GM18526 (cell line): ENCODE measurements around the gene ATP2B2.

Experiments
- POLR2A ChIP-seq: IDR thresholded peaks from 3 replicates; pipeline ENCODE4 v1.6.1; 2011; ENCODE audit not compliant: insufficient read length; ENCODE audit errors: extremely low read depth

Gene ATP2B2

DNA sequence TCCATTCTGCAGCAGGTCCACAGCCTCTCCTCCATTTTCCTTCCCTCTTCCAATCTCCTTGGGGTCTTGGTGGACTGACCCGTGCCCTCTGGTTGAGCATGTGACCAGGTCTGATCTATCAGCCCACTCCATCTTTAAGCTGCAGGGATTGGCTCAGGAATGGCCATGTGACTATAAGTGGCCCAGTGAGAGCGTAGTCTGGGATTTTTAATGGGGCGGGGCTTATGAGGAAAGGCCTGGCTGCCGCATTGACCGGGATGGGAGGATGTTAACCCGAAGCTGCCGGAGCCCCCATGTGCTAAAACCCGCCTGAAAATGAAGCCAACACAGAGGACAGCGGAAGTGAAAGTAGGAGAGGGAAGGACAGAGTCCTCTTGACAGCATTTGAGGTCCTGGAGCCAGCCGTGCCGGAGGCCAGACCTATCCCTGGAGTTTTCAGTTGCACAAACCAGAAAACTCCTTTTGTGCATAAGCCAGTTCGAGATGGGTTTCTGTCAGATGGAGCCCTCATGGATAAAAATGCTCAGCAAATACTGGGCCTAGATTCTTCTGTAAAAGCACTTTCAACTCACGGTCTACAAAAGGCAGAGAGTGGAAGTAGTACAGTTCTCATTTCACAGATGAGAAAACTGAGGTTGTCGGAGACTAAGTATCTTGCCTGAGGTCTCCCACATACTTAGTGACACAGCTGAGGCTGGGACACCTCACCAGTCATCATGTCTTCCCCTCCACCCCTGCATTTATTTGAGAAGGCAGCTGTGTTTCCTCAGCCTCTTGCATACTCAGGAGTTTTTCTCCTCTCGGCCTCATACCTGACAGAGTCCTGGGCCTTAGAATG is 61.9 kb downstream of the ATP2B2 start:
- TF ChIP-seq POLR2A: no peak

DNA sequence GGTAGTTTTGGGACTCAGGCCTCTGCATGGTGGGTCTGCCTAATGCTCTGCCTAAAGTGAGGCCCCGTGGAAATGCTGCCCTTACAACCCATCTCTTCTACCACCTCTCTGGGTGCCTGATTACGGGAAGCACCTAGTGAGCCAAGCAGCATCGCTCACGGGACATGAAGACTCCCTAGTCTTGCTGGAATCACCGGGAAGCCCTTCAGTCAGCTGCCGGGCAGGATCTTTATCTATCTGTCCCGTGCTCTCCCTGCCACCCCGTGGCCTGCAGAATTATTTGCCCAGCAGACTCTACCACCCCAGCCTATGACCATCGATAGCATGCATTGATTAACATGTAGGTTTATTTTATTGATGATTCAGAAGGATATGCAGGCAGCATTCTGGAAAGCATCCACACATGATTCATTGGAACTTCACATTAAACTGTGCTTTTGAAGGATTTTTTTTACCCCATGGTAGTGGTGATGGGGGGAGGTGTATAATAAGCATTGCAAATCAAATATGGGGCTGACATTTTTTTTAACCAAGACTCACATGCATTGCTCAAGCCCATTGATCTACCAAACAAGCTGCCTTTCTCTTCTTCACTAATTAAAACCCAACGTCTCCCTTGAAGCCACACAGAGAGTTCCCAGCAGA is 63.1 kb downstream of the ATP2B2 start:
- TF ChIP-seq POLR2A: no peak

- TF ChIP-seq POLR2A: no peak
Measured at GRCh38 chr3:10440684-10441083, 64.7 kb downstream of the ATP2B2 start.

- no peak for TF ChIP-seq POLR2A
Measured at GRCh38 chr3:10438902-10439610, 66.3 kb downstream of the ATP2B2 start.

GRCh38 chr3:10437995-10438901 is 67.1 kb downstream of the ATP2B2 start:
- no peak for TF ChIP-seq POLR2A

DNA sequence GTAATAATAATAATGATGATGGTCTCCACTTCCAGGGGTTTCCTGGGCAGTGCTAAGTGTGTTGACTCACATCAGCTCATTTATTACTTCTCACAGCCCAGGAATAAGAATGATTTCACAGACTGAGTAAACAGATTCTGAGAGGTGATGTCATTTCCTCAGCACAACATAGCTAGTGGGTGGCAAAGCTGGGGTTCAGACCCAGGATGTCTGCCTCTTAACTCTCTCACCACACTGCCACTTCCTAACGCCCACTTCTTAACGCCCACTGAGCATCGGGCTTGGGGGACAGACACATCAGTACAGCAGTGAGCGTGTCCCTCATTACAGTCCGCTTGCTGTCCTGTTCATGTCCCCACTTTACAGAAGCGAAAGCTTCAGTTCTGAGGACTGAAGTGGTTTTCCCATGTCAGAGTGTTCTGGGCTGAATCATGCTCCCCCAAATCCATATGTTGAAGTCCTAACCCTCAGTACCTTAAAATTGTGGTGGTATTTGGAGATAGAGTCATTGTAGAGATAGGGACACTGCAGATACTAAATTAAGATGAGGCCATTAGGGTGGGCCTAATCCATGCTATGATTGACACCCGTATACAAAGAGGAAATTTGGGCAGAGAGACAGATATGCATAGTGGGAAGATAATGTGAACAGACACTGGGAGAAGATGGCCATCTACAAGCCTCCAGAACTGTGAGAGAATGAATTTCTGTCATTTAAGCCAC is 68.0 kb downstream of the ATP2B2 start:
- TF ChIP-seq POLR2A: no peak

GRCh38 chr3:10435850-10436249 is 69.5 kb downstream of the ATP2B2 start:
- TF ChIP-seq POLR2A: no peak

- no peak for TF ChIP-seq POLR2A
Measured at GRCh38 chr3:10434938-10435336, 70.4 kb downstream of the ATP2B2 start.

GRCh38 chr3:10434144-10434937 is 71.0 kb downstream of the ATP2B2 start:
- TF ChIP-seq POLR2A: no peak

DNA sequence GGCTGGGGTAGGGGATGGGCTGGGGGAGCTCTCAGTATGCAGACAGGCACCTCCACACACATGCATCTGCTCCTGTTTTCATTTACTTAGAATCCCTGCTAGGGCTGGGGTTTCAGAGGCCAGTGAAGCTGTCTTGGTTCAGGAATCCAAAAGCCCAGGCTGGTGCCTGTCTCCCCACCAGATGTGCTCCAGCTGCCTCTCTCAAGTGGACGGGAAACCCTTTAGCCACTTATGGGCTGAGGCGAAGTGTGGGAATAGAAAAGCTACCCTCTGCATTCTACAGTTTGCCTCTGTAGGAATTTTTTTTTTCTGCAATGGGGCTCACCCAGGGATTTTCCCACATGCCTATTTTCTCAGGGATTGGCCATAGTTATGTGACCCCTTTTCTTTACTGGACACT is 72.5 kb downstream of the ATP2B2 start:
- no peak for TF ChIP-seq POLR2A

DNA sequence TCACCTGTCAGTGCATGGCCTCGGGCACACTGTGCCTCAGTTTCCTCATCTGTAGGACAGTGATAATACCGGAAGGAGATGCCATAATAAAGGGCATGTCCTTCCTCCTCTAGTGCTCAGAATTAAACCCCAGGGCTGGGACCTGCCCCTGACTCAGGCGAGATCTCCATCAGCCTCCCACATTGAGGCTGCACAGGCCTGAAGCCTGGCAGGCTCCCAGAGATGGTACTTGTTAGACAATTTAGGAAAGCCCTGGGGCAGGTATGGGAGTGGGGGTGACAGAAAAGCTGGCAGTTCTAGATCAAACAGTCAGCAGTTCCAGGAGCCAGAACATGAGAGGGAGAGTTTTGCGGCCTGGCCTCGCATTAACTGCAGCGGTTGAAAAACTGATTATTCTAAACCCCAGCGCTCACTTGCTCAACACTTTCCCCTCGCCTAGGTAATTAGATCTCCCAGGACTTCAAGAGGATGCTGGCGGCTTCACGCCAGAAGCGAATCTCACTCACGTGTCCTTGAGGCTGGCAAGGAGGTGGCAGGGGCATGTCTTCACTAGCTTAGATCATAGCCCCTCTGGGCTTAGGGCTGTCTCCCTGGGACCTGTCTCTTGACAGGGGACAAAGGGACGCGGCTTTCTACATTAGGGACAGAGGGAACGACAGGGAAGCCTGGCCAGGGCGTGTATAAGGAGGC is 73.1 kb downstream of the ATP2B2 start:
- TF ChIP-seq POLR2A: no peak

DNA sequence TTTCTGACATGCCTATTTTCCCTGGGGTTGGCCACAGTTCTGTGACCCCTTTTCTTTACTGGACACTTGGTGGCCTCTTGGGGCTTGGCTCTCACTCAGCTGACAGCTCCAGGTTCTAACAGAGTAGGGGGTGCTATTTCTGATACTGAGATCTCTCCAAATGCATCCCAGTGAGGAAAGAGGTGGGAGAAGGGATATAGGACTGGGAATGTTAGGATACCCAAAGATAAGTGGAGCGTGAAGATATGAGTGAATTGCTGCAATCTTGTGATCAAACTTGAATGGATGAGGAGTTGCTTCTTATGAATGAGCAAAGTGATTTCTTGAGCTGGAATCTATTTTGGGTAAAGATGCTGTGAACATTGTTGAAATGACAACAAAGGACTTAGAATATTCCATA is 74.6 kb downstream of the ATP2B2 start:
- no peak for TF ChIP-seq POLR2A
